HepG2 (cell line): ENCODE results near the gene FFAR4. TPM values are rescaled to one million over a fixed set of nuclear protein-coding genes. Genes with fewer than 3 reads are reported as not detected.
"Not testable (repeated sequence)": the region's sequence is repeated elsewhere in the genome, so short reads cannot be mapped to it uniquely, and the experiment has no call there.

ENCODE experiments used
- ATAC-seq: fragments of 200-7000 bp; cut with Tn5 transposase; 3 replicates; pipeline ENCODE4 v1.9.1; 2020; ENCODE audit warnings: mild to moderate bottlenecking, moderate library complexity
- BruUV-seq: library from RNA; stranded (reverse); fragments of 400-500 nt; replicated peaks from 2 replicates; lab custom pipeline; 2021; lab: Mats Ljungman, UMichigan
- CTCF ChIA-PET: fragments of 300-600 bp; formaldehyde crosslinking; extraction: SDS; loops from one replicate; lab custom pipeline; 2021; ENCODE audit warnings: low total read pairs, inconsistent platforms, low intra/inter-chr PET ratio; lab: Yijun Ruan, JAX
- POLR2A ChIA-PET: fragments of 350-600 bp; sonication (Branson Sonifier 250); formaldehyde crosslinking; loops from one replicate; lab custom pipeline; 2020; ENCODE audit warnings: antibody characterized with exemption, inconsistent platforms; lab: Yijun Ruan, JAX
- DNase-seq: peaks from one replicate; pipeline ENCODE4 v3.0.0-alpha.2; 2015; ENCODE audit warnings: low spot score
- FAIRE-seq: peaks from 3 replicates; lab custom pipeline; 2011; peaks lifted over from hg19 to GRCh38; lab: Jason Lieb, UNC
- H2AFZ ChIP-seq: one replicate; pipeline ENCODE4 v1.6.1; 2011; ENCODE audit warnings: low read length, inconsistent platforms
- H3K27ac ChIP-seq: fragments of 300-600 bp; 3 replicates; pipeline ENCODE4 v1.8.0; 2011; ENCODE audit warnings: mixed run types, mild to moderate bottlenecking, mixed read lengths, low read length, inconsistent platforms; ENCODE audit not compliant: insufficient read depth; ENCODE audit errors: extremely low read length
- H3K27me3 ChIP-seq, 2 experiments: fragments of 200-600 bp in 1 of 2; 2 replicates in 1 of 2; 3 replicates in 1 of 2; pipeline versions ENCODE4 v1.6.0 to v1.8.0; 2011; ENCODE audit warnings: low read length in 2 of 2, mild to moderate bottlenecking in 2 of 2, moderate library complexity in 2 of 2, inconsistent platforms in 1 of 2; ENCODE audit not compliant: insufficient read depth in 2 of 2, control insufficient read depth in 1 of 2
- H3K36me3 ChIP-seq, 2 experiments: fragments of 200-600 bp in 1 of 2; replicated peaks in 1 of 2; 2 replicates in 1 of 2; 3 replicates in 1 of 2; pipeline versions ENCODE4 v1.5.1 to v1.8.0; 2011; ENCODE audit warnings: low read length in 2 of 2, inconsistent platforms in 1 of 2; ENCODE audit not compliant: insufficient read depth in 2 of 2, control insufficient read depth in 1 of 2
- H3K4me1 ChIP-seq: 2 replicates; pipeline ENCODE4 v1.5.1; 2012; ENCODE audit warnings: low read length, inconsistent platforms; ENCODE audit not compliant: insufficient read depth
- H3K4me2 ChIP-seq: 2 replicates; pipeline ENCODE4 v1.6.0; 2011; ENCODE audit warnings: low read depth, low read length, inconsistent platforms
- H3K4me3 ChIP-seq, 3 experiments: fragments of 200-600 bp in 1 of 3; sonication (generic), shearing (Covaris generic) in 1 of 3; replicated peaks in 1 of 3; 2 replicates each; pipeline ENCODE4 v1.5.1; 2011 to 2016; ENCODE audit warnings: low read length in 3 of 3, inconsistent platforms in 2 of 3, low read depth in 2 of 3, mild to moderate bottlenecking in 2 of 3, control low read depth in 1 of 3, mixed read lengths in 1 of 3; ENCODE audit not compliant: insufficient read depth in 1 of 3
- H3K79me2 ChIP-seq: one replicate; pipeline ENCODE4 v1.6.1; 2011; ENCODE audit warnings: low read length, inconsistent platforms; ENCODE audit not compliant: insufficient read depth
- H3K9ac ChIP-seq: 2 replicates; pipeline ENCODE4 v1.6.0; 2011; ENCODE audit warnings: mild to moderate bottlenecking, low read depth, low read length, inconsistent platforms; ENCODE audit not compliant: insufficient read depth
- H3K9me3 ChIP-seq: 2 replicates; pipeline ENCODE4 v1.5.1; 2012; ENCODE audit warnings: mild to moderate bottlenecking, low read length
- H4K20me1 ChIP-seq: 2 replicates; pipeline ENCODE4 v1.6.0; 2011; ENCODE audit warnings: inconsistent platforms, mild to moderate bottlenecking, low read length, moderate library complexity; ENCODE audit not compliant: insufficient read depth
- KLF6 ChIP-seq: IDR thresholded peaks from 2 replicates; pipeline ENCODE4 v1.8.0; 2016; ENCODE audit warnings: missing biosample characterization, missing genetic modification reagents
- KMT2A ChIP-seq: sonication (generic); formaldehyde crosslinking; IDR thresholded peaks from 2 replicates; pipeline ENCODE4 v1.4.0; 2020; ENCODE audit warnings: missing genetic modification reagents
- SMYD3 ChIP-seq: sonication (generic); formaldehyde crosslinking; IDR thresholded peaks from 2 replicates; pipeline ENCODE4 v1.8.1; 2023; ENCODE audit warnings: mild to moderate bottlenecking, missing genetic modification reagents
- SOX6 ChIP-seq, 2 experiments: fragments of 450-650 bp in 1 of 2; sonication (generic) in 1 of 2; formaldehyde crosslinking in 1 of 2; IDR thresholded peaks; 2 replicates each; pipeline versions ENCODE4 v1.4.0 to v1.6.1; 2017 to 2020; ENCODE audit warnings: antibody characterized with exemption in 1 of 2, mild to moderate bottlenecking in 1 of 2, missing genetic modification reagents in 1 of 2
- SRF ChIP-seq: IDR thresholded peaks from 2 replicates; pipeline ENCODE4 v1.6.1; 2011; ENCODE audit warnings: mild to moderate bottlenecking, low read depth, low read length, moderate library complexity
- U2AF2 ChIP-seq: fragments of 200-400 bp; formaldehyde crosslinking; IDR thresholded peaks from 2 replicates; pipeline ENCODE4 v1.6.1; 2017; ENCODE audit warnings: low read depth, mild to moderate bottlenecking, low read length
- ZNF253 ChIP-seq: sonication (generic); formaldehyde crosslinking; IDR thresholded peaks from 2 replicates; pipeline ENCODE4 v1.8.0; 2022; ENCODE audit warnings: mild to moderate bottlenecking, missing genetic modification reagents, borderline replicate concordance
- ZNF441 ChIP-seq: sonication (generic); formaldehyde crosslinking; IDR thresholded peaks from 2 replicates; pipeline ENCODE4 v1.7.0; 2021; ENCODE audit warnings: missing genetic modification reagents, borderline replicate concordance
- ZNF547 ChIP-seq: sonication (generic); formaldehyde crosslinking; IDR thresholded peaks from 2 replicates; pipeline ENCODE4 v1.5.1; 2020; ENCODE audit warnings: mild to moderate bottlenecking, missing genetic modification reagents
- ZNF619 ChIP-seq: sonication (generic); formaldehyde crosslinking; IDR thresholded peaks from 2 replicates; pipeline ENCODE4 v1.4.0; 2020; ENCODE audit warnings: mild to moderate bottlenecking, missing genetic modification reagents
- ZNF781 ChIP-seq: sonication (generic); formaldehyde crosslinking; IDR thresholded peaks from 2 replicates; pipeline ENCODE4 v1.5.1; 2020; ENCODE audit warnings: borderline replicate concordance, mild to moderate bottlenecking, missing genetic modification reagents; ENCODE audit errors: not compliant biosample characterization
- WGBS: methylation state at CpG from one replicate; pipeline ENCODE4 v1.1.6; 2017; ENCODE audit warnings: low lambda C conversion rate; 5-methylcytosine and 5-hydroxymethylcytosine counted together
- in situ Hi-C: cut with HindIII; loops from 2 replicates; pipeline ENCODE4 v1.10.0; 2017; ENCODE audit warnings: low pct_unique_long_range_greater_than_20kb; ENCODE audit not compliant: extremely low pct_ligation_motif_present
- intact Hi-C: fragments of 100-400 bp; cut with micrococcal nuclease; formaldehyde crosslinking; loops from one replicate; pipeline ENCODE4 v1.10.0; 2022; ENCODE audit not compliant: unreplicated experiment
- polyA plus RNA-seq, 8 experiments: library from polyadenylated mRNA; depleted of rRNA in 3 of 8; stranded (reverse) in 7 of 8; unstranded in 1 of 8; fragments of >200 nt; fragmentation: Illumina TruSeq in 4 of 8; extraction: Trizol in 4 of 8; gene quantifications; 2 replicates each; pipeline versions ENCODE4 v1.2.1 to v1.2.3, GENCODE V29; 2011 to 2016; ENCODE audit warnings: low read depth in 4 of 8, missing spikeins in 1 of 8, mixed read lengths in 1 of 8; ENCODE audit not compliant: insufficient read depth in 1 of 8
- total RNA-seq, 5 experiments: library from RNA; depleted of rRNA; stranded (reverse); fragments of >200 nt; fragmentation: Illumina TruSeq; extraction: Trizol; gene quantifications; 2 replicates each; pipeline ENCODE4 v1.2.3, GENCODE V29; 2016; ENCODE audit warnings: low read depth in 1 of 5
- TF ChIP-seq, protein P1 (sequence below): sonication (generic); formaldehyde crosslinking; conservative IDR thresholded peaks from 2 replicates; pipeline ENCODE4 v1.4.0; 2020; ENCODE audit warnings: missing genetic modification reagents
- TF ChIP-seq, protein P2 (sequence below): sonication (generic); formaldehyde crosslinking; IDR thresholded peaks from 2 replicates; pipeline ENCODE4 v1.8.1; 2023; ENCODE audit warnings: missing genetic modification reagents, mild to moderate bottlenecking, borderline replicate concordance

The FFAR4 gene
- total and polyA plus RNA-seq, 2 of the 13 experiments (the other 11 are each of a cell fraction or from before 2014, with no cell fraction given) = 0.09 TPM; not detected in 1

DNA sequence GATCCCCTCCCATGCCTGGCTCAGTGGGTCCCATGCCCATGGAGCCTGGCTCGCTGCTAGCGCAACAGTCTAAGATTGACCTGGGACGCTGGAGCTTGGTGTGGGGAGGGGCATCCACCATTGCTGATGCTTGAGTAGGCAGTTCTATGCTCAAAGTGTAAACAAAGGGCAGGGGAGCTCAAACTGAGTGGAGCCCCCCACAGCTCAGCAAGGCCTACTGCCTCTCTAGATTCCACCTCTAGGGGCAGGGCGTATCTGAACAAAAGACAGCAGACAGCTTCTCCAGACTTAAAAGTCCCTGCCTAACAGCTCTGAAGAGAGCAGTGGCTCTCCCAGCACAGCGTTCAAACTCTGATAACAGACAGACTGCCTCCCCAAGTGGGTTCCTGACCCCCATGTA lies 31.2 kb upstream of the FFAR4 start (continued):
- TF ChIP-seq U2AF2 = no peak
- TF ChIP-seq SRF = no peak
- TF ChIP-seq KLF6 (CRISPR knock-in tag) = no peak
- no peak for TF ChIP-seq ZNF253
- TF ChIP-seq, protein P1, sequence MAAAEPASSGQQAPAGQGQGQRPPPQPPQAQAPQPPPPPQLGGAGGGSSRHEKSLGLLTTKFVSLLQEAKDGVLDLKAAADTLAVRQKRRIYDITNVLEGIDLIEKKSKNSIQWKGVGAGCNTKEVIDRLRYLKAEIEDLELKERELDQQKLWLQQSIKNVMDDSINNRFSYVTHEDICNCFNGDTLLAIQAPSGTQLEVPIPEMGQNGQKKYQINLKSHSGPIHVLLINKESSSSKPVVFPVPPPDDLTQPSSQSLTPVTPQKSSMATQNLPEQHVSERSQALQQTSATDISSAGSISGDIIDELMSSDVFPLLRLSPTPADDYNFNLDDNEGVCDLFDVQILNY (CRISPR knock-in tag) = no peak
- no peak for TF ChIP-seq ZNF781 (CRISPR knock-in tag)
- TF ChIP-seq, protein P2, sequence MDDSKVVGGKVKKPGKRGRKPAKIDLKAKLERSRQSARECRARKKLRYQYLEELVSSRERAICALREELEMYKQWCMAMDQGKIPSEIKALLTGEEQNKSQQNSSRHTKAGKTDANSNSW (CRISPR knock-in tag) = no peak
- no peak for TF ChIP-seq SOX6 (IDR thresholded peaks at IDR 0.05)
- no peak for TF ChIP-seq SOX6 (CRISPR knock-in tag; IDR thresholded peaks at IDR 0.05)
- no peak for TF ChIP-seq SMYD3 (CRISPR knock-in tag)
- no peak for TF ChIP-seq KMT2A (CRISPR knock-in tag)
- TF ChIP-seq ZNF619 = no peak
- TF ChIP-seq ZNF441 (CRISPR knock-in tag) = no peak
- TF ChIP-seq ZNF547 (CRISPR knock-in tag) = no peak

DNA sequence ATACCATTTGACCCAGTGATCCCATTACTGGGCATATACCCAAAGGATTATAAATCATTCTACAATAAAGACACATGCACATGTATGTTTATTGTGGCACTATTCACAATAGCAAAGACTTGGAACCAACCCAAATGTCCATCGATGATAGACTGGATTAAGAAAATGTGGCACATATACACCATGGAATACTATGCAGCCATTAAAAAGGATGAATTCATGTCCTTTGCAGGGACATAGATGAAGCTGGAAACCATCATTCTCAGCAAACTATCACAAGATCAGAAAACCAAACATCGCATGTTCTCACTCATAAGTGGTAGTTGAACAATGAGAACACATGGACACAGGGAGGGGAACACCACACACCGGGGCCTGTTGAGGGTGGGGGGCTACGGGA lies 25.6 kb upstream of the FFAR4 start:
- H3K36me3 ChIP-seq, H3K9me3 ChIP-seq, in situ Hi-C loops, POLR2A ChIA-PET, ATAC-seq, H3K4me3 ChIP-seq, CTCF ChIA-PET, FAIRE-seq, H3K27me3 ChIP-seq, H3K79me2 ChIP-seq, H3K9ac ChIP-seq, BruUV-seq, H3K4me2 ChIP-seq, DNase-seq, H2AFZ ChIP-seq, H4K20me1 ChIP-seq, H3K27ac ChIP-seq: not testable (repeated sequence)
- WGBS = 42% methylated on average over 4 of the region's 4 CpGs
- intact Hi-C loops = loop anchor here (10.0 kb wide), 1 partner anchor 54 kb away; no protein-coding TSS in a partner anchor
- peaks cover 16% of the 10 kb centered on the region for H3K4me1 ChIP-seq
